CD4-positive, alpha-beta T cell (primary cell): ENCODE measurements around the gene FEM1C. TPM values are rescaled to one million over a fixed set of nuclear protein-coding genes. Genes with fewer than 3 reads are reported as not detected.
"Not testable (repeated sequence)": the region's sequence is repeated elsewhere in the genome, so short reads cannot be mapped to it uniquely, and the experiment has no call there.

Experiments used
- ATAC-seq: fragments of 200-7000 bp; cut with Tn5 transposase; one replicate; pipeline ENCODE4 v1.10.0; 2022; ENCODE audit warnings: mild to moderate bottlenecking; ENCODE audit not compliant: poor library complexity
- CTCF ChIA-PET: fragments of 350-600 bp; sonication (Branson Sonifier 250); formaldehyde crosslinking; loops from one replicate; lab custom pipeline; 2021; ENCODE audit warnings: antibody characterized with exemption, inconsistent platforms; lab: Charles Lee
- POLR2A ChIA-PET: fragments of 350-600 bp; sonication (Branson Sonifier 250); formaldehyde crosslinking; loops from one replicate; lab custom pipeline; 2021; ENCODE audit warnings: antibody characterized with exemption, inconsistent platforms; lab: Charles Lee
- DNase-seq, 14 experiments: peaks; one replicate each; pipeline ENCODE4 v3.0.0-alpha.2; 2013 to 2020; ENCODE audit warnings: mixed read lengths in 2 of 14
- H3K27ac ChIP-seq, 2 donors: one replicate each; pipeline versions ENCODE4 v1.5.1 to v1.7.0; 2013; ENCODE audit warnings: low read length in 2 of 2, low read depth in 1 of 2, mild to moderate bottlenecking in 1 of 2
- H3K27me3 ChIP-seq, 2 experiments: 1 replicate in 1 of 2; 2 replicates in 1 of 2; pipeline versions ENCODE4 v1.6.1 to v1.7.0; 2013; ENCODE audit warnings: low read length in 2 of 2, control low read depth in 1 of 2, mild to moderate bottlenecking in 1 of 2, moderate library complexity in 1 of 2; ENCODE audit not compliant: insufficient read depth in 2 of 2, control insufficient read depth in 1 of 2
- H3K36me3 ChIP-seq: one replicate; pipeline ENCODE4 v1.6.1; 2013; ENCODE audit warnings: low read length, control low read depth; ENCODE audit not compliant: insufficient read depth
- H3K4me1 ChIP-seq: one replicate; pipeline ENCODE4 v1.6.1; 2013; ENCODE audit warnings: low read length, control low read depth; ENCODE audit not compliant: insufficient read depth
- H3K4me3 ChIP-seq: one replicate; pipeline ENCODE4 v1.5.1; 2013; ENCODE audit warnings: mild to moderate bottlenecking, low read length, moderate library complexity
- H3K9me3 ChIP-seq, 2 experiments: 1 replicate in 1 of 2; 2 replicates in 1 of 2; pipeline versions ENCODE4 v1.6.1 to v1.7.0; 2013; ENCODE audit warnings: low read length in 2 of 2, mild to moderate bottlenecking in 2 of 2, control low read depth in 1 of 2, moderate library complexity in 1 of 2; ENCODE audit not compliant: control insufficient read depth in 1 of 2, insufficient read depth in 1 of 2
- H3K27ac Mint-ChIP-seq: one replicate; pipeline ENCODE4 v1.8.0; 2020; ENCODE audit warnings: mixed read lengths
- H3K27me3 Mint-ChIP-seq: one replicate; pipeline ENCODE4 v1.8.0; 2021; ENCODE audit warnings: mixed read lengths
- H3K36me3 Mint-ChIP-seq: one replicate; pipeline ENCODE4 v1.8.0; 2021; ENCODE audit warnings: low read depth, mixed read lengths
- H3K4me1 Mint-ChIP-seq: one replicate; pipeline ENCODE4 v1.8.0; 2021; ENCODE audit warnings: low read depth, mixed read lengths
- H3K4me3 Mint-ChIP-seq: one replicate; pipeline ENCODE4 v1.8.0; 2020; ENCODE audit warnings: mild to moderate bottlenecking, mixed read lengths
- H3K9me3 Mint-ChIP-seq: one replicate; pipeline ENCODE4 v1.8.0; 2020; ENCODE audit warnings: mixed read lengths
- CTCF ChIP-seq: fragments of 200-600 bp; IDR thresholded peaks from one replicate; pipeline ENCODE4 v1.8.0; 2022; ENCODE audit warnings: antibody characterized with exemption, mild to moderate bottlenecking
- intact Hi-C, 2 experiments: fragments of 100-400 bp; cut with DNase I in 1 of 2; cut with micrococcal nuclease in 1 of 2; formaldehyde crosslinking; loops; one replicate each; pipeline versions ENCODE4 v1.15.1 to v1.9.0; 2023 to 2025; cut with DNase I, micrococcal nuclease
- total RNA-seq, 174 experiments: library from RNA in 2 of 174; stranded (reverse) in 2 of 174; gene quantifications; one replicate each; pipeline ENCODE4 v1.2.3 and lab custom pipeline; 2021 to 2026

Gene FEM1C
- total RNA-seq, 2 experiments from 2014 or later, result 43.3 to 44.2 TPM

DNA sequence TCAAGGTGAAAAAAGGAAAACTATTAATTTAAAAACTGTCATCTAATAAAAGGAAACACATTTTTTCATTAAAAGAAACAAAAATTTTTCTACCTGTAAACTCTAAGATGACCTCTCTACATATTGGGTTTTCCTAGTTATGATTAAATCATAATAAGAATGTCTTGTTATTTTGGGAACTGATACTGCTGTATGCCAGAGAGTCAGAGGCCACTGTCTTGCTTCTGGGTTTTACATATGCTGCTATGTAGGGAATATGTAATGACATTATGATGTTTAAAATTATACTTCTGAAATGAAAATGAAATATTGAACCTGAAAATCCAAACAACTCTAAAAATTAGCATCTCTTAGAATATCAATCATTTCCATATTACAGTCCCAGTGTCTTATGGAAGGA is 63.7 kb downstream of the FEM1C start:
- intact Hi-C loops, result no loop called here
- no peak overlapping the region for H3K27ac Mint-ChIP-seq
- Histone ChIP-seq H3K4me3 (no peak overlapping the region), H3K27ac (no peak overlapping the region), H3K4me1 (no peaks in the 10 kb centered on the region), H3K36me3 (no peaks in the 10 kb centered on the region), H3K9me3 (no peaks in the 10 kb centered on the region), H3K27me3 (peaks cover 0 to 5% of the 10 kb centered on the region in 2 experiments)
- no peak for ATAC-seq
- DNase-seq, result no peak
- H3K9me3 Mint-ChIP-seq, result no peaks in the 10 kb centered on the region
- H3K27me3 Mint-ChIP-seq, result peaks cover 52% of the 10 kb centered on the region
- H3K36me3 Mint-ChIP-seq, result no peaks in the 10 kb centered on the region
- POLR2A ChIA-PET, result no interaction called here
- H3K4me1 Mint-ChIP-seq, result no peaks in the 10 kb centered on the region
- TF ChIP-seq CTCF, result no peak
- CTCF ChIA-PET, result no interaction called here
- no peak overlapping the region for H3K4me3 Mint-ChIP-seq

DNA sequence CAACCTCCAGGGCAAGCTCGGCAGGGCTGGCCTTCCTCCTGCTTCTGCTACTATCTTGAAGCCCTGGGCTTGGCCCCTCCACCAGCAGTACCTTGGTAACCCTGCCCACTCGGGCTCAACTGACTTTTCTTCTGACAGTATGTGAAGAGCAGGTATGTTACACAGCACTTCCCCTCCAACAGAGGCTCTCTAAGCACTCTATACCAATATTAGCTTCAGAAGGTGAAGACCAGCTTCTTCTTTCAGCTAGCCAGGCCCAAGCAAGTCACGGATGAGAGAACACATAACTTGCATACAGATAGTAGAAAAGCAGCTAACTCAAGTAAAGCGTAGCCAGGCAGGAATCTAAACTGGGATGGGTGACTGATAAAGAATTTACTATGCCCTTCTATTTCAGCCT is 64.3 kb downstream of the FEM1C start:
- H3K27me3 Mint-ChIP-seq, result peaks cover 52% of the 10 kb centered on the region
- H3K36me3 Mint-ChIP-seq, result no peaks in the 10 kb centered on the region
- no peak for ATAC-seq
- Histone ChIP-seq H3K27me3 (peaks cover 0 to 5% of the 10 kb centered on the region in 2 experiments), H3K9me3 (no peaks in the 10 kb centered on the region), H3K4me1 (no peaks in the 10 kb centered on the region), H3K4me3 (no peak overlapping the region), H3K27ac (no peak overlapping the region), H3K36me3 (no peaks in the 10 kb centered on the region)
- ChIA-PET CTCF (no interaction called here), POLR2A (no interaction called here)
- DNase-seq, result no peak
- no peak overlapping the region for H3K27ac Mint-ChIP-seq
- intact Hi-C loops, result no loop called here
- no peaks in the 10 kb centered on the region for H3K9me3 Mint-ChIP-seq
- no peak for TF ChIP-seq CTCF
- H3K4me3 Mint-ChIP-seq, result no peak overlapping the region
- no peaks in the 10 kb centered on the region for H3K4me1 Mint-ChIP-seq

GRCh38 chr5:115479166-115479873 is 65.3 kb downstream of the FEM1C start:
- ATAC-seq, H3K4me1 ChIP-seq, CTCF ChIA-PET, DNase-seq, intact Hi-C loops, H3K27me3 ChIP-seq, H3K9me3 Mint-ChIP-seq, H3K4me1 Mint-ChIP-seq, H3K36me3 Mint-ChIP-seq, H3K9me3 ChIP-seq, H3K4me3 Mint-ChIP-seq, H3K36me3 ChIP-seq, H3K4me3 ChIP-seq, H3K27ac ChIP-seq, H3K27ac Mint-ChIP-seq, POLR2A ChIA-PET: not testable (repeated sequence)
- peaks cover 52% of the 10 kb centered on the region for H3K27me3 Mint-ChIP-seq

DNA sequence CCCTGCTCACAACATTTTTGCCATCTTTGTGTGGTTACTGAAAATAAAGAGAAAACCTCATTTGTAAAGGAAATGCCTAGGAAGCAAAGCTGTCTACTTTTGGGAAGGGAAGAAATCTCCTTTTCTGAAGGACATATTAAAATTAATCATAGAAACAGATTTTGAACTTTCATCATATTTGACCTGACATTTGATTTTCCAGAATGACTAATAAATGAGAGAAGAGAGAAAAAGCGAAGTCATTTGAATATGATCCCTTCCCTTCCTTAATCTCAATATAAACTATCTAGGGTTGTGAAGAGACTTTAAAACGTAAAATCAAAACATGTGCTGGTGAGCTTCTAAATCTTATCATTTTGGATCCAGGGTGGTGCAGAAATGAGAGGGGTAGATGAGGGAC is 66.3 kb downstream of the FEM1C start:
- ATAC-seq (no peak), DNase-seq (no peak)
- Histone ChIP-seq H3K4me3 (no peak overlapping the region), H3K27ac (no peak overlapping the region), H3K27me3 (peaks cover 0 to 5% of the 10 kb centered on the region in 2 experiments), H3K9me3 (no peaks in the 10 kb centered on the region), H3K4me1 (no peaks in the 10 kb centered on the region), H3K36me3 (no peaks in the 10 kb centered on the region)
- Mint-ChIP-seq H3K27ac (no peak overlapping the region), H3K27me3 (peaks cover 52% of the 10 kb centered on the region), H3K36me3 (no peaks in the 10 kb centered on the region), H3K4me3 (no peak overlapping the region), H3K9me3 (no peaks in the 10 kb centered on the region), H3K4me1 (no peaks in the 10 kb centered on the region)
- CTCF ChIA-PET, result no interaction called here
- POLR2A ChIA-PET, result no interaction called here
- intact Hi-C loops, result no loop called here
- TF ChIP-seq CTCF, result no peak
